ENCODE measurements around the gene SLC38A6. TPM values are rescaled to one million over a fixed set of nuclear protein-coding genes. Genes with fewer than 3 reads are reported as not detected.

SLC38A6 gene
- total and polyA plus RNA-seq, 2 of the 13 experiments (the other 11 are each of a cell fraction or from before 2014, with no cell fraction given) = 6.9 to 22.1 TPM

GRCh38 chr14:60946773-60947172, 34.3 kb upstream of the SLC38A6 start:
- no peak overlapping the region for H3K4me2 ChIP-seq (ENCODE audit: low read depth, low read length)
- TF ChIP-seq MIER3 (CRISPR knock-in tag; IDR thresholded peaks at IDR 0.05; ENCODE audit: borderline replicate concordance) (no peak), E2F1 (CRISPR knock-in tag; IDR thresholded peaks at IDR 0.05) (no peak), XBP1 (CRISPR knock-in tag; IDR thresholded peaks at IDR 0.05) (no peak), ZBTB46 (CRISPR knock-in tag; IDR thresholded peaks at IDR 0.05; ENCODE audit: borderline replicate concordance) (no peak), ZNF143 (CRISPR knock-in tag; IDR thresholded peaks at IDR 0.05) (no peak), MYNN (CRISPR knock-in tag; IDR thresholded peaks at IDR 0.05; ENCODE audit: low read depth) (no peak), ZIK1 (CRISPR knock-in tag; IDR thresholded peaks at IDR 0.05; ENCODE audit: borderline replicate concordance, low read depth) (no peak), HMG20B (CRISPR knock-in tag; conservative IDR thresholded peaks at IDR 0.05) (no peak), ZNF180 (CRISPR knock-in tag; IDR thresholded peaks at IDR 0.05; ENCODE audit: borderline replicate concordance, low read depth) (no peak)
- BruUV-seq (replicated peaks) = no TSS peak
- FAIRE-seq (no peak), ATAC-seq (no peak), DNase-seq (ENCODE audit: low spot score) (no peak)
- CTCF ChIA-PET (ENCODE audit: low intra/inter-chr PET ratio, low total read pairs) = no interaction called here
- no peaks in the 10 kb centered on the region for H3K27me3 ChIP-seq (ENCODE audit: control insufficient read depth in 1 of 2, insufficient read depth in 2 of 2, low read length in 2 of 2)
- POLR2A ChIA-PET = no interaction called here
- no peak overlapping the region for H3K27ac ChIP-seq (ENCODE audit: extremely low read length, insufficient read depth, low read length)
- H4K20me1 ChIP-seq (ENCODE audit: insufficient read depth, low read length) = no peaks in the 10 kb centered on the region
- H3K9me3 ChIP-seq (ENCODE audit: low read length) = no peaks in the 10 kb centered on the region
- H3K9ac ChIP-seq (ENCODE audit: insufficient read depth, low read depth, low read length) = no peak overlapping the region
- H3K79me2 ChIP-seq (ENCODE audit: insufficient read depth, low read length) = no peaks in the 10 kb centered on the region
- intact Hi-C loops (cut with micrococcal nuclease; ENCODE audit: unreplicated experiment) = no loop called here
- H2AFZ ChIP-seq (ENCODE audit: low read length) = no peak overlapping the region
- no peak overlapping the region for H3K4me3 ChIP-seq (replicated peaks in 1 of 3; ENCODE audit: insufficient read depth in 1 of 3, low read depth in 2 of 3, low read length in 3 of 3)
- WGBS (ENCODE audit: low lambda C conversion rate) = 88% methylated on average over 3 of the region's 3 CpGs
- peaks cover 6% of the 10 kb centered on the region for H3K4me1 ChIP-seq (ENCODE audit: insufficient read depth, low read length)
- 0 out of 5 replicates have a peak, but pooled peaks cover 0 to 5% of the 10 kb centered on the region in 2 experiments for H3K36me3 ChIP-seq (replicated peaks in 1 of 2; ENCODE audit: control insufficient read depth in 1 of 2, insufficient read depth in 2 of 2, low read length in 2 of 2)
- in situ Hi-C loops (cut with HindIII; ENCODE audit: extremely low pct_ligation_motif_present, low pct_unique_long_range_greater_than_20kb) = no loop called here

All from HepG2 (cell line).